Right kidney (tissue), 1 donor: Measurements from ENCODE around the gene GID8.

Experiments
- DNase-seq: peaks from one replicate; pipeline ENCODE4 v3.0.0-alpha.2; 2016

Gene GID8

DNA sequence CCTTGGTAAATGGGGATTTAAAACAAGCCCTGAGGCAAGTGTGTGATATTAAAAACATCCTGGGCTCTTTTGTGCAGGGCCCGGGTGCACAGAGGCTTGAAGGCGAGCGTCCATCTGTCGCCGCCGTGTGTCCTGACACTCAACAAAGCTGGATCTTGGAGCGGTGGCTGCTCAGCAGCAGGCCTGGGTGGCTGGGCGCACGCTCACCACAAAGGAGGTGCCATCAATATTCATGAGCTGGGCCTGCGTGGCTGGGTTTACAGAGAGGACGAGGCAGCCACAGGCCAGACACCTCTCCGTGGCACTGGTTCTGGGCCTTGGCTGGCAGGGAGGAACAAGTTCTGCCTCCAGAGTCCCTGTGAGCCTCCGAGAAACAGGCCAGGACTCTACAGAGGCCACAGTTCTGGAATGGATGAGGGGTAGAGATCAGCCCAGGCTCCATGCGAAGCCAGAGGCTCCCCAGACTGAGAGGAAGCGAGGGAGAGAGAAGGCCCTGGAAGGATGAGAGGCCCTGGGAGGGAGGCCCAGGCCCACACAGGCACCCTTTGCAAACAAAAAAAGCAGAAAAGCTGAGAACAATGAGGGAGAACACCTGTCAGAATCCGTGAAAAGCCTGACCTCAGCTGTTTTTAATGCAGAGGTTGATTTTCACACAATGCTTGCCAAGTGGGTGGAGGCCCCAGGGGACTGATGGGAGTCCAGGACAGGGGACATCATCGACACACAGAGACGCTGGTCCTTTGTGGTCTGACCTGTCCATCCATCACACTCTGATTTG lies 46.9 kb downstream of the GID8 start:
- DNase-seq, result no peak

GRCh38 chr20:62985444-62985778 lies 47.5 kb downstream of the GID8 start:
- no peak for DNase-seq

DNA sequence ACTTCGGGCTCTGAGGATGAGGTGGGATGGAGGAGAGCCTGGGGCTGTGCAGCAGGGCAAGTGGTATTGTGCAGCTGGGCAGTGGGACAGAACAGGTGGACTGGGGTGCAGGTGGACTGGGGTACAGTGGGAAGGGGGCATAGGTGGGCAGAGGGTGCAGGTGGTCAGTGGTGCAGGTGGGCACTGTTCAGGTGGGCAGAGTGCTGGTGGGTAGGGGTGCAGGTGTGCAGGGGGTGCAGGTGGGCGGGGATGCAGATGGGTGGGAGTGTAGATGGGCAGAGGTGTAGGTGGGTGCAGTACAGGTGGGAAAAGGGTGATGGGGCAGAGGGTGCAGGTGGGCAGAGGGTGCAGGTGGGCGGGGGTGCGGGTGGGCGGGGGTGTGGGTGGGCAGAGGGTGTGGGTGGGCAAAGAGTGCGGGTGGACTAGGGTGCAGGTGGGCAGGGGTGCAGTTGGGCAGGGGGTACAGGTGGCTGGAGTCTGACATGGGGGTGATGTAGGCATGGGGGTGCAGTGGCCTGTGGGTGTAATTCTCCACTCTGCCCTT lies 48.4 kb downstream of the GID8 start:
- DNase-seq, result no peak

DNA sequence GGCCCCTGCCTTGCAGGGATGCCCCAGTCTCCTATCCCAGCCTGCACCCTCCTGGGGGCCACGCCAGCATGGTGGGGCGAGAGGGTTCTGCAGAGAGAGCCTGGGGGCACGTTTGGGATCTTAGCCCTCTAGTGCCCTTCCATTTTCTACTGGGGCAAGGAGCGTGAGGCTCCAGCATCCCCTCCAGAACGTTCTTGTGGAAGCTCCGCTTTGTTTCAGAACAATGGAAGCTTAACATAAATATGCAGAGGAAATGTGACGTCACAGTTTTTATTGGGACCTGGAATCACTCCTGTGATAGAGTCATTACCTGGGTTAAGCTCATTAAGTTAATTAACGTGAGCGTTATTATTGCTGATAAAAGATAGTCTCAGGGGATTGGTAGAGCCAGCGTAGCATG lies 49.2 kb downstream of the GID8 start:
- no peak for DNase-seq

- no peak for DNase-seq
Measured at GRCh38 chr20:62989201-62989601, 51.3 kb downstream of the GID8 start.

- DNase-seq, result no peak
Measured at GRCh38 chr20:62990306-62990825, 52.4 kb downstream of the GID8 start.

GRCh38 chr20:62991196-62991807 lies 53.4 kb downstream of the GID8 start:
- DNase-seq, result no peak

GRCh38 chr20:62991863-62992262 lies 53.9 kb downstream of the GID8 start:
- no peak for DNase-seq

DNA sequence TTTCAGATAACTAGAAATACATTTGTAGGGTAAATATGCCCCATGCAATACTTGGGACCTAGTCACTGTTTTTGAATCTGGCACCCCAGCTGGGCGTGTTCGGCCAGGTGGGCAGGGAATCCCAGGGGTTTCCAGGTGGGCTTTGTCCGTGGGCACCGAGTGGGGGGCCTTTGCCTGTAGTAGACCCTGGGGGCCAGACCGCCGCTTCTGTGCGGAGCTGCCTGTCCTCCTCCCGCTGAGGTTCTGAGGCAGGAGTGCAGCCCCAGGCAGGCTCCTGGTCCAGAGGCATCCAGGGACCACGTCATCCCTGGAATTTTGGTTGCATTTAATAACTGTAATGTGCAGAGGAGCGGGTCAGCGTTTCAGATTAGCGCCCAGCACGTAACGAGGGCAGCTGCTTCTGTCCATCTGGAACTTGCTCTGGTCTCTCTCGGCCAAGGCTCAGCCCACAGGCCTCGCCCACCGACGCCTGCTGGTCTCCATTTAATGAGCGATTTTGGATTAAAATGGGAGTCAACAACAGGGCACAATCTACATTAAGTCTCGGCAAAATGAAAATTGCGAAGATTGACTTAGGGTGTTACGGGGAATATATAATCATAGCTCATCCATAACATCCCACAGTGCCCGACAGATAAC lies 56.0 kb downstream of the GID8 start:
- no peak for DNase-seq

- no peak for DNase-seq
Measured at GRCh38 chr20:62994869-62995281, 56.9 kb downstream of the GID8 start.

- no peak for DNase-seq
Measured at GRCh38 chr20:62995481-62995880, 57.5 kb downstream of the GID8 start.

- no peak for DNase-seq
Measured at GRCh38 chr20:62995898-62996595, 58.1 kb downstream of the GID8 start.

GRCh38 chr20:62996596-62996982 lies 58.6 kb downstream of the GID8 start:
- no peak for DNase-seq

DNA sequence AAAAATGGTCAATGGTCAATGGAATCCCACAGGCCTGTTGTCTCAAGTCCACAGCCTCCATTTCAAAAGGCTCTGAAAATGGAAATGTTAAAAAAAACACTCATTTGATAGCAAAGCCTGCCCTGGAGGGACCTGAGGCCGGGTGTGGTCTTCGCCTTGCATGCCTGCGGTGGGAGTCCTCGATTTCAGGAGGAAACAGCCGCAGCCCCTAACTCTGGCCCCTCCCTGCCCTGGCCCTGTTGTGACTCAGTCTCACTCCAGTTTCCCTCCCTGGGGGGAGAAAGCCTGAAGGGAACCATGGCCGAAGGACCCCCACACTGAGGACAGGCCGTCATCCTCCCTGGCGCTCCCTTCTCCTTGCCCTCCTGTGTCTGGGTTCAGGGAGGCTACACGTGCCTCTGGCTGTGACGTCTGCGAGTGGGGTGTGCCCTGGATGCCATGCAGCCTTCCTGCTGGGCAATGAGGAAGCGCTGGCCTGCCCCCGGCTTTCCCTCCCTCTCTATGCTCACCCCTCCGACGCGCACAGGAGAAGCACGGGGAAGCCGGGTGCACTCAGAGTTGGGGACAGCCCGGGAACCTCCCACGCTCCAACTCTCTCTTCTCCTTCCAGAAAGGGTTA lies 59.6 kb downstream of the GID8 start:
- DNase-seq, result no peak
